ENCODE data around the gene RBM6. TPM values are rescaled to one million over a fixed set of nuclear protein-coding genes. Genes with fewer than 3 reads are reported as not detected.

The RBM6 gene
- polyA plus RNA-seq, 3 donors: 11.3 to 137 (median 17.8) TPM

DNA sequence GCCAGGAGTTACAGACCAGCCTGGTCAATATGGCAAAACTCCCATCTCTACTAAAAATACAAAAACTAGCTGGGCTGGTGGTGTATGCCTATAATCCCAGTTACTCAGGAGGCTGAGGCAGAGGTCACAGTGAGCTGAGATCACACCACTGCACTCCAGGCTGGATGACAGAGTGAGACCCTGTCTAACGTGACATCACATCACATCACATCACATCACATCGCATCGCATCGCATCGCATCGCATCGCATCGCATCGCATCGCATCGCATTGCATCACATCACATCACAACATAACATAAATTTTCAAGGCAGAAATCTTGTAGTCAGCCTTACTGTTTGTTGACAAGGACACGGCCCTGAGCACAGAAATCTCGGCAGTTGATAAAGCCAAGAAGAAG is 44.4 kb downstream of the RBM6 start:
- 100% methylated on average over 1 of the region's 13 CpGs for WGBS (ENCODE audit: insufficient coverage)
- no peaks in the 10 kb centered on the region for H3K9me3 ChIP-seq (replicated peaks in 1 of 2; ENCODE audit: control insufficient read depth in 1 of 2, insufficient read depth in 1 of 2, low read length in 2 of 2)
- TF ChIP-seq, protein P1, sequence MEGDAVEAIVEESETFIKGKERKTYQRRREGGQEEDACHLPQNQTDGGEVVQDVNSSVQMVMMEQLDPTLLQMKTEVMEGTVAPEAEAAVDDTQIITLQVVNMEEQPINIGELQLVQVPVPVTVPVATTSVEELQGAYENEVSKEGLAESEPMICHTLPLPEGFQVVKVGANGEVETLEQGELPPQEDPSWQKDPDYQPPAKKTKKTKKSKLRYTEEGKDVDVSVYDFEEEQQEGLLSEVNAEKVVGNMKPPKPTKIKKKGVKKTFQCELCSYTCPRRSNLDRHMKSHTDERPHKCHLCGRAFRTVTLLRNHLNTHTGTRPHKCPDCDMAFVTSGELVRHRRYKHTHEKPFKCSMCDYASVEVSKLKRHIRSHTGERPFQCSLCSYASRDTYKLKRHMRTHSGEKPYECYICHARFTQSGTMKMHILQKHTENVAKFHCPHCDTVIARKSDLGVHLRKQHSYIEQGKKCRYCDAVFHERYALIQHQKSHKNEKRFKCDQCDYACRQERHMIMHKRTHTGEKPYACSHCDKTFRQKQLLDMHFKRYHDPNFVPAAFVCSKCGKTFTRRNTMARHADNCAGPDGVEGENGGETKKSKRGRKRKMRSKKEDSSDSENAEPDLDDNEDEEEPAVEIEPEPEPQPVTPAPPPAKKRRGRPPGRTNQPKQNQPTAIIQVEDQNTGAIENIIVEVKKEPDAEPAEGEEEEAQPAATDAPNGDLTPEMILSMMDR (IDR thresholded peaks at IDR 0.05): no peak
- H3K36me3 Mint-ChIP-seq: peaks cover 40 to 61% of the 10 kb centered on the region in 2 donors
- peaks cover 6% of the 10 kb centered on the region for H3K79me2 ChIP-seq (ENCODE audit: insufficient read depth, low read length)
- peaks cover 58 to 74% of the 10 kb centered on the region in 2 donors for H3K36me3 ChIP-seq (replicated peaks in 1 of 2; ENCODE audit: control insufficient read depth in 1 of 2, insufficient read depth in 2 of 2, low read length in 2 of 2)
- intact Hi-C loops (cut with micrococcal nuclease): no loop called here
- H3K4me1 ChIP-seq (ENCODE audit: control insufficient read depth in 1 of 2, insufficient read depth in 2 of 2, low read length in 2 of 2): no peaks in the 10 kb centered on the region
- no peaks in the 10 kb centered on the region for H3K4me1 Mint-ChIP-seq
- no peaks in the 10 kb centered on the region for H3K9me3 Mint-ChIP-seq
- H3K27ac Mint-ChIP-seq: no peak overlapping the region
- H3K27me3 ChIP-seq (ENCODE audit: control insufficient read depth in 2 of 2, insufficient read depth in 2 of 2, low read length in 2 of 2): no peaks in the 10 kb centered on the region
- H3K4me3 Mint-ChIP-seq: no peak overlapping the region
- DNase-seq: no peak
- no peak overlapping the region for H3K27ac ChIP-seq (ENCODE audit: low read depth in 1 of 2, low read length in 2 of 2)
- H4K20me1 ChIP-seq (ENCODE audit: insufficient read depth, low read length): peaks cover 25% of the 10 kb centered on the region
- no peak overlapping the region for H3K4me2 ChIP-seq (replicated peaks; ENCODE audit: extremely low read depth, low read length, poor library complexity, severe bottlenecking)
- no peak overlapping the region for H3K4me3 ChIP-seq (replicated peaks in 1 of 3; ENCODE audit: low read depth in 2 of 3, low read length in 3 of 3)
- H2AFZ ChIP-seq (ENCODE audit: insufficient read depth, low read depth, low read length, poor library complexity, severe bottlenecking): no peak overlapping the region
- no peak overlapping the region for H3K9ac ChIP-seq (ENCODE audit: insufficient read depth, low read length, poor library complexity, severe bottlenecking)
- peaks cover 0 to 2% (median 0%) of the 10 kb centered on the region in 3 donors for H3K27me3 Mint-ChIP-seq (ENCODE audit: low read depth in 3 of 3)

DNA sequence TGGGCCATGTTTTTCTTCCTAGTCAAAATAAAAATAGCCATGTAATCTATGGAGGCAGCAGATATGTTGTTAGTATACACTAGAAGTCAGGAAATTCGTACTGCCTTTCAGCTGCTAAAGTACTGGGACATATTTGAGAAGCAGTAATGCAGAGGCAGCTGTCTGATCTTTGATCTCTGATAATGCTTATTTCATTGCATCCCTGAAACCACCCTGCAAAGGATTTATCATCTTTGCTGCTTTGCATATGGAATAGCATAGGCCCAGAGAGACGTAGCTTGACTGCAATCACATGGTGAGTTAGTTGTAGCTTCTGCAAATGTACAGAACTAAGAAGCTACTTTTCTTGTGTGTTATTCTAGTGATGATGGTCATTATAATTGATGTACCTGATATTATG is 52.4 kb downstream of the RBM6 start:
- H3K9ac ChIP-seq (ENCODE audit: insufficient read depth, low read length, poor library complexity, severe bottlenecking): no peak overlapping the region
- Mint-ChIP-seq H3K27ac (no peak overlapping the region), H3K36me3 (peaks cover 50 to 61% of the 10 kb centered on the region in 2 donors)

More for the DNA sequence above, 52.4 kb downstream of the RBM6 start:
- no peak overlapping the region for H3K4me3 ChIP-seq (replicated peaks in 1 of 3; ENCODE audit: low read depth in 2 of 3, low read length in 3 of 3)
- no peak for DNase-seq
- H3K4me2 ChIP-seq (replicated peaks; ENCODE audit: extremely low read depth, low read length, poor library complexity, severe bottlenecking): no peak overlapping the region
- H3K4me1 ChIP-seq (ENCODE audit: control insufficient read depth in 1 of 2, insufficient read depth in 2 of 2, low read length in 2 of 2): no peaks in the 10 kb centered on the region
- Mint-ChIP-seq H3K4me3 (no peak overlapping the region), H3K4me1 (no peaks in the 10 kb centered on the region), H3K27me3 (ENCODE audit: low read depth in 3 of 3) (peaks cover 0 to 2% (median 0%) of the 10 kb centered on the region in 3 donors), H3K9me3 (no peaks in the 10 kb centered on the region)
- no peak overlapping the region for H2AFZ ChIP-seq (ENCODE audit: insufficient read depth, low read depth, low read length, poor library complexity, severe bottlenecking)
- intact Hi-C loops (cut with micrococcal nuclease): no loop called here
- no peaks in the 10 kb centered on the region for H3K9me3 ChIP-seq (replicated peaks in 1 of 2; ENCODE audit: control insufficient read depth in 1 of 2, insufficient read depth in 1 of 2, low read length in 2 of 2)
- 83% methylated on average over 1 of the region's 2 CpGs for WGBS (ENCODE audit: insufficient coverage)
- TF ChIP-seq, protein P1 (IDR thresholded peaks at IDR 0.05): no peak
- peaks cover 13% of the 10 kb centered on the region for H3K79me2 ChIP-seq (ENCODE audit: insufficient read depth, low read length)
- no peak overlapping the region for H3K27ac ChIP-seq (ENCODE audit: low read depth in 1 of 2, low read length in 2 of 2)
- H3K36me3 ChIP-seq (replicated peaks in 1 of 2; ENCODE audit: control insufficient read depth in 1 of 2, insufficient read depth in 2 of 2, low read length in 2 of 2): peaks cover 45 to 90% of the 10 kb centered on the region in 2 donors
- H3K27me3 ChIP-seq (ENCODE audit: control insufficient read depth in 2 of 2, insufficient read depth in 2 of 2, low read length in 2 of 2): no peaks in the 10 kb centered on the region
- H4K20me1 ChIP-seq (ENCODE audit: insufficient read depth, low read length): peaks cover 49% of the 10 kb centered on the region
